ENCODE data around the gene PKMYT1. TPM values are rescaled to one million over a fixed set of nuclear protein-coding genes. Genes with fewer than 3 reads are reported as not detected.

The PKMYT1 gene
- total RNA-seq, 2 donors from 2014 or later, result 5.9 TPM; not detected in 1

- TF ChIP-seq CTCF (IDR thresholded peaks at IDR 0.05), result no peak
- no peaks in the 10 kb centered on the region for H3K36me3 ChIP-seq
- peaks cover 0 to 2% of the 10 kb centered on the region in 2 donors for H3K4me1 ChIP-seq (ENCODE audit: control insufficient read depth in 1 of 2, low read depth in 2 of 2)
- no peaks in the 10 kb centered on the region for H3K9me3 ChIP-seq
- H3K27me3 ChIP-seq (replicated peaks; ENCODE audit: insufficient read depth), result no peaks in the 10 kb centered on the region
- no peak overlapping the region for H3K27ac ChIP-seq
- no peak overlapping the region for H3K4me3 ChIP-seq
- no peak for DNase-seq (ENCODE audit: low spot score)
- ATAC-seq (ENCODE audit: insufficient number of reproducible peaks, low FRiP score, low read depth), result no peak
Observed at GRCh38 chr16:2999929-3000328, 19.7 kb upstream of the PKMYT1 start.

- no peaks in the 10 kb centered on the region for H3K36me3 ChIP-seq
- H3K4me3 ChIP-seq, result no peak overlapping the region
- no peaks in the 10 kb centered on the region for H3K4me1 ChIP-seq (ENCODE audit: control insufficient read depth in 1 of 2, low read depth in 2 of 2)
- ATAC-seq (ENCODE audit: insufficient number of reproducible peaks, low FRiP score, low read depth) (no peak), DNase-seq (ENCODE audit: low spot score) (no peak)
- no peak for TF ChIP-seq CTCF (IDR thresholded peaks at IDR 0.05)
- H3K27me3 ChIP-seq (replicated peaks; ENCODE audit: insufficient read depth), result no peaks in the 10 kb centered on the region
- H3K27ac ChIP-seq, result no peak overlapping the region
- H3K9me3 ChIP-seq, result no peaks in the 10 kb centered on the region
Observed at GRCh38 chr16:2996298-2996697, 16.1 kb upstream of the PKMYT1 start.

- Histone ChIP-seq H3K9me3 (no peaks in the 10 kb centered on the region), H3K27me3 (replicated peaks; ENCODE audit: insufficient read depth) (no peaks in the 10 kb centered on the region), H3K36me3 (no peaks in the 10 kb centered on the region), H3K27ac (no peak overlapping the region), H3K4me3 (no peak overlapping the region), H3K4me1 (ENCODE audit: control insufficient read depth in 1 of 2, low read depth in 2 of 2) (no peaks in the 10 kb centered on the region)
- DNase-seq (ENCODE audit: low spot score) (no peak), ATAC-seq (ENCODE audit: insufficient number of reproducible peaks, low FRiP score, low read depth) (no peak)
- no peak for TF ChIP-seq CTCF (IDR thresholded peaks at IDR 0.05)
Observed at GRCh38 chr16:2992383-2993081, 12.3 kb upstream of the PKMYT1 start.

GRCh38 chr16:2991566-2992261 lies 11.5 kb upstream of the PKMYT1 start:
- Histone ChIP-seq H3K4me1 (ENCODE audit: control insufficient read depth in 1 of 2, low read depth in 2 of 2) (no peaks in the 10 kb centered on the region), H3K27ac (no peak overlapping the region), H3K27me3 (replicated peaks; ENCODE audit: insufficient read depth) (no peaks in the 10 kb centered on the region), H3K9me3 (no peaks in the 10 kb centered on the region), H3K4me3 (no peak overlapping the region), H3K36me3 (no peaks in the 10 kb centered on the region)
- DNase-seq (ENCODE audit: low spot score) (no peak), ATAC-seq (ENCODE audit: insufficient number of reproducible peaks, low FRiP score, low read depth) (no peak)
- TF ChIP-seq CTCF (IDR thresholded peaks at IDR 0.05), result no peak

- no peak overlapping the region for H3K4me3 ChIP-seq
- DNase-seq (ENCODE audit: low spot score) (no peak), ATAC-seq (ENCODE audit: insufficient number of reproducible peaks, low FRiP score, low read depth) (no peak)
- peaks cover 0 to 2% of the 10 kb centered on the region in 2 donors for H3K4me1 ChIP-seq (ENCODE audit: control insufficient read depth in 1 of 2, low read depth in 2 of 2)
- no peaks in the 10 kb centered on the region for H3K27me3 ChIP-seq (replicated peaks; ENCODE audit: insufficient read depth)
- TF ChIP-seq CTCF (IDR thresholded peaks at IDR 0.05), result no peak
- no peaks in the 10 kb centered on the region for H3K36me3 ChIP-seq
- no peak overlapping the region for H3K27ac ChIP-seq
- no peaks in the 10 kb centered on the region for H3K9me3 ChIP-seq
Observed at GRCh38 chr16:2990891-2991290, 10.6 kb upstream of the PKMYT1 start.
